Mesendoderm (in vitro differentiated cells): ENCODE results near the gene TTC27.
"Not testable (repeated sequence)": the region's sequence is repeated elsewhere in the genome, so short reads cannot be mapped to it uniquely, and the experiment has no call there.

Experiments
- DNase-seq: peaks from one replicate; pipeline ENCODE4 v3.0.0; 2013
- H2AK5ac ChIP-seq: 2 replicates; pipeline ENCODE4 v1.6.1; 2013; ENCODE audit warnings: low read length, inconsistent platforms
- H2BK120ac ChIP-seq: 2 replicates; pipeline ENCODE4 v1.6.1; 2013; ENCODE audit warnings: low read depth, mild to moderate bottlenecking, low read length, moderate library complexity, mixed read lengths
- H2BK15ac ChIP-seq: replicated peaks from 2 replicates; pipeline ENCODE4 v1.6.1; 2013; ENCODE audit warnings: low read depth, mild to moderate bottlenecking, moderate library complexity
- H2BK5ac ChIP-seq: 2 replicates; pipeline ENCODE4 v1.6.1; 2013; ENCODE audit warnings: low read length, inconsistent platforms
- H3K18ac ChIP-seq: 2 replicates; pipeline ENCODE4 v1.6.1; 2013; ENCODE audit warnings: mild to moderate bottlenecking, low read length, mixed read lengths
- H3K23ac ChIP-seq: one replicate; pipeline ENCODE4 v1.6.1; 2013; ENCODE audit warnings: low read length
- H3K27ac ChIP-seq: 2 replicates; pipeline ENCODE4 v1.5.1; 2013; ENCODE audit warnings: low read depth, mild to moderate bottlenecking, inconsistent platforms, low read length, moderate library complexity
- H3K27me3 ChIP-seq: 2 replicates; pipeline ENCODE4 v1.6.1; 2013; ENCODE audit warnings: low read length, control low read depth, mild to moderate bottlenecking, inconsistent platforms; ENCODE audit not compliant: insufficient read depth, poor library complexity
- H3K36me3 ChIP-seq: 2 replicates; pipeline ENCODE4 v1.6.1; 2013; ENCODE audit warnings: low read length, inconsistent platforms; ENCODE audit not compliant: control insufficient read depth, insufficient read depth
- H3K4ac ChIP-seq: one replicate; pipeline ENCODE4 v1.6.1; 2013; ENCODE audit warnings: low read depth, mild to moderate bottlenecking, low read length, moderate library complexity
- H3K4me1 ChIP-seq: 2 replicates; pipeline ENCODE4 v1.6.1; 2013; ENCODE audit warnings: low read depth, low read length, inconsistent platforms; ENCODE audit not compliant: control insufficient read depth
- H3K4me2 ChIP-seq: 2 replicates; pipeline ENCODE4 v1.6.1; 2013; ENCODE audit warnings: low read length
- H3K4me3 ChIP-seq: 2 replicates; pipeline ENCODE4 v1.5.1; 2013; ENCODE audit warnings: mild to moderate bottlenecking, low read length
- H3K56ac ChIP-seq: one replicate; pipeline ENCODE4 v1.6.1; 2013; ENCODE audit warnings: low read length
- H3K79me1 ChIP-seq: 2 replicates; pipeline ENCODE4 v1.6.1; 2013; ENCODE audit warnings: low read length, inconsistent platforms
- H3K79me2 ChIP-seq: 2 replicates; pipeline ENCODE4 v1.6.1; 2013; ENCODE audit warnings: mild to moderate bottlenecking, low read length; ENCODE audit not compliant: control insufficient read depth, insufficient read depth
- H3K9ac ChIP-seq: 2 replicates; pipeline ENCODE4 v1.6.1; 2013; ENCODE audit warnings: low read length, inconsistent platforms
- H4K5ac ChIP-seq: one replicate; pipeline ENCODE4 v1.6.1; 2013; ENCODE audit warnings: low read length
- H4K8ac ChIP-seq: one replicate; pipeline ENCODE4 v1.6.1; 2013; ENCODE audit warnings: low read depth, mild to moderate bottlenecking, control low read depth, low read length, moderate library complexity
- whole genome bisulfite sequencing: extraction: QIAGEN DNeasy Blood & Tissue Kit; methylation state at CpG from one replicate; pipeline ENCODE4 v1.1.7; 2013; ENCODE audit warnings: low lambda C conversion rate, missing lambda C conversion rate; ENCODE audit not compliant: insufficient coverage; ENCODE audit errors: extremely low coverage; 5-methylcytosine and 5-hydroxymethylcytosine counted together

The TTC27 gene

GRCh38 chr2:32720771-32721170 is 92.9 kb downstream of the TTC27 start:
- Histone ChIP-seq H3K79me2 (no peaks in the 10 kb centered on the region), H3K36me3 (no peaks in the 10 kb centered on the region), H3K27me3 (no peaks in the 10 kb centered on the region), H4K5ac (no peak overlapping the region), H3K56ac (no peak overlapping the region), H3K9ac (no peak overlapping the region), H3K4me3 (no peak overlapping the region), H4K8ac (no peak overlapping the region), H3K27ac (no peak overlapping the region), H2BK5ac (no peak overlapping the region), H3K79me1 (no peaks in the 10 kb centered on the region), H3K23ac (no peak overlapping the region), H3K4ac (no peak overlapping the region), H3K4me2 (no peak overlapping the region), H2AK5ac (no peak overlapping the region), H2BK15ac (no peak overlapping the region), H2BK120ac (no peak overlapping the region), H3K18ac (no peak overlapping the region), H3K4me1 (no peaks in the 10 kb centered on the region)
- no CpG with 5 or more reads among the region's 4 CpGs for WGBS
- no peak for DNase-seq

GRCh38 chr2:32721376-32721775 is 93.5 kb downstream of the TTC27 start:
- Histone ChIP-seq H3K4me2 (no peak overlapping the region), H4K8ac (no peak overlapping the region), H4K5ac (no peak overlapping the region), H3K56ac (no peak overlapping the region), H3K27me3 (no peaks in the 10 kb centered on the region), H3K23ac (no peak overlapping the region), H3K79me2 (no peaks in the 10 kb centered on the region), H2BK15ac (no peak overlapping the region), H3K79me1 (no peaks in the 10 kb centered on the region), H3K18ac (no peak overlapping the region), H3K9ac (no peak overlapping the region), H2BK120ac (no peak overlapping the region), H3K4me1 (no peaks in the 10 kb centered on the region), H3K4ac (no peak overlapping the region), H2BK5ac (no peak overlapping the region), H3K27ac (no peak overlapping the region), H3K36me3 (no peaks in the 10 kb centered on the region), H3K4me3 (no peak overlapping the region), H2AK5ac (no peak overlapping the region)
- no CpG with 5 or more reads among the region's 1 CpG for WGBS
- peak; percentile 16 for DNase-seq

- Histone ChIP-seq H3K4me2 (no peak overlapping the region), H3K4me3 (no peak overlapping the region), H3K36me3 (no peaks in the 10 kb centered on the region), H2AK5ac (no peak overlapping the region), H3K18ac (no peak overlapping the region), H4K8ac (no peak overlapping the region), H2BK15ac (no peak overlapping the region), H4K5ac (no peak overlapping the region), H3K27me3 (no peaks in the 10 kb centered on the region), H3K79me1 (no peaks in the 10 kb centered on the region), H3K79me2 (no peaks in the 10 kb centered on the region), H3K4me1 (no peaks in the 10 kb centered on the region), H3K9ac (no peak overlapping the region), H3K23ac (no peak overlapping the region), H3K4ac (no peak overlapping the region), H2BK120ac (no peak overlapping the region), H3K27ac (no peak overlapping the region), H3K56ac (no peak overlapping the region), H2BK5ac (no peak overlapping the region)
- WGBS = no CpG with 5 or more reads among the region's 3 CpGs
- DNase-seq = no peak
Observed at GRCh38 chr2:32723467-32724079, 95.7 kb downstream of the TTC27 start.

GRCh38 chr2:32726678-32727077 is 98.8 kb downstream of the TTC27 start:
- H3K27ac ChIP-seq, H2BK5ac ChIP-seq, H2BK120ac ChIP-seq, H3K56ac ChIP-seq, H4K5ac ChIP-seq, H4K8ac ChIP-seq, H3K4me3 ChIP-seq, H2BK15ac ChIP-seq, H3K4ac ChIP-seq, H2AK5ac ChIP-seq, H3K4me1 ChIP-seq, H3K23ac ChIP-seq, H3K27me3 ChIP-seq, H3K9ac ChIP-seq, H3K79me1 ChIP-seq, H3K36me3 ChIP-seq, H3K79me2 ChIP-seq, H3K4me2 ChIP-seq, DNase-seq, H3K18ac ChIP-seq: not testable (repeated sequence)
- no CpG with 5 or more reads among the region's 5 CpGs for WGBS

- H2BK120ac ChIP-seq = no peak overlapping the region
- no peak overlapping the region for H3K4me2 ChIP-seq
- H4K5ac ChIP-seq = no peak overlapping the region
- no peak overlapping the region for H3K23ac ChIP-seq
- H3K18ac ChIP-seq = no peak overlapping the region
- no peak overlapping the region for H4K8ac ChIP-seq
- no peak overlapping the region for H2BK15ac ChIP-seq
- H3K27ac ChIP-seq = no peak overlapping the region
- H3K4me3 ChIP-seq = no peak overlapping the region
- no peaks in the 10 kb centered on the region for H3K27me3 ChIP-seq
- no peaks in the 10 kb centered on the region for H3K4me1 ChIP-seq
- no peak overlapping the region for H3K9ac ChIP-seq
- H3K4ac ChIP-seq = no peak overlapping the region
- H3K56ac ChIP-seq = no peak overlapping the region
- H2AK5ac ChIP-seq = no peak overlapping the region
- no peaks in the 10 kb centered on the region for H3K36me3 ChIP-seq
- no peaks in the 10 kb centered on the region for H3K79me2 ChIP-seq
- no CpG with 5 or more reads among the region's 1 CpG for WGBS
- no peak overlapping the region for H2BK5ac ChIP-seq
- DNase-seq = no peak
- H3K79me1 ChIP-seq = no peaks in the 10 kb centered on the region
Observed at GRCh38 chr2:32727157-32727556, 99.3 kb downstream of the TTC27 start.

GRCh38 chr2:32730958-32731357 is 103.1 kb downstream of the TTC27 start:
- 100% methylated on average over 1 of the region's 8 CpGs for WGBS
- H3K4ac ChIP-seq, H3K36me3 ChIP-seq, H2BK5ac ChIP-seq, H3K79me2 ChIP-seq, H3K79me1 ChIP-seq, H3K4me2 ChIP-seq, H3K27ac ChIP-seq, H3K18ac ChIP-seq, H3K9ac ChIP-seq, DNase-seq, H4K8ac ChIP-seq, H2AK5ac ChIP-seq, H3K4me3 ChIP-seq, H3K23ac ChIP-seq, H3K27me3 ChIP-seq, H2BK120ac ChIP-seq, H3K56ac ChIP-seq, H3K4me1 ChIP-seq, H4K5ac ChIP-seq, H2BK15ac ChIP-seq: not testable (repeated sequence)
